Prostate gland (tissue), 2 donors: ENCODE results near the gene ADORA3. TPM values are rescaled to one million over a fixed set of nuclear protein-coding genes. Genes with fewer than 3 reads are reported as not detected.

ENCODE experiments used
- DNase-seq: peaks from one replicate; pipeline ENCODE4 v3.0.0-alpha.2; 2019; ENCODE audit warnings: low spot score
- H3K27ac ChIP-seq, 2 donors: fragments of 200-600 bp; sonication (generic); 2 replicates each; pipeline ENCODE4 v1.5.1; 2017 to 2019
- H3K27me3 ChIP-seq: fragments of 200-600 bp; sonication (generic); replicated peaks from 2 replicates; pipeline ENCODE4 v1.5.1; 2019; ENCODE audit not compliant: insufficient read depth
- H3K36me3 ChIP-seq, 2 donors: fragments of 200-600 bp; sonication (generic); 1 replicate in 1 of 2; 2 replicates in 1 of 2; pipeline versions ENCODE4 v1.5.1 to v1.8.1; 2017 to 2019
- H3K4me1 ChIP-seq: fragments of 200-600 bp; sonication (generic); replicated peaks from 2 replicates; pipeline ENCODE4 v1.5.1; 2019
- H3K4me3 ChIP-seq, 2 donors: fragments of 200-600 bp; sonication (generic); 2 replicates each; pipeline ENCODE4 v1.5.1; 2017 to 2019
- H3K9me3 ChIP-seq: fragments of 200-600 bp; sonication (generic); 2 replicates; pipeline ENCODE4 v1.5.1; 2017
- POLR2A ChIP-seq: fragments of 450-650 bp; IDR thresholded peaks from one replicate; pipeline ENCODE4 v1.6.1; 2016; ENCODE audit warnings: antibody characterized with exemption, mild to moderate bottlenecking
- POLR2AphosphoS5 ChIP-seq: sonication (generic); formaldehyde crosslinking; IDR thresholded peaks from one replicate; pipeline ENCODE4 v1.6.1; 2017; ENCODE audit warnings: antibody characterized with exemption
- WGBS: methylation state at CpG from one replicate; pipeline ENCODE4 v1.1.5; 2018; 5-methylcytosine and 5-hydroxymethylcytosine counted together
- intact Hi-C: fragments of 100-400 bp; cut with DNase I; formaldehyde crosslinking; loops from one replicate; pipeline ENCODE4 v1.14.2; 2022
- total RNA-seq, 2 donors: library from RNA; depleted of rRNA; stranded (reverse); fragments of >200 nt; gene quantifications; one replicate each; pipeline ENCODE4 v1.1.0, GENCODE V29; 2016
- TF ChIP-seq, protein P1 (sequence below), 4 experiments: fragments of 200-600 bp in 2 of 4; fragments of 450-650 bp in 2 of 4; sonication (generic) in 2 of 4; IDR thresholded peaks; 1 replicate in 3 of 4; 2 replicates in 1 of 4; pipeline ENCODE4 v1.5.1; 2016 to 2019; ENCODE audit warnings: antibody characterized with exemption in 4 of 4, mild to moderate bottlenecking in 2 of 4, moderate library complexity in 2 of 4

Gene ADORA3
- total RNA-seq, 2 donors from 2014 or later, result 2.0 to 2.9 TPM

DNA sequence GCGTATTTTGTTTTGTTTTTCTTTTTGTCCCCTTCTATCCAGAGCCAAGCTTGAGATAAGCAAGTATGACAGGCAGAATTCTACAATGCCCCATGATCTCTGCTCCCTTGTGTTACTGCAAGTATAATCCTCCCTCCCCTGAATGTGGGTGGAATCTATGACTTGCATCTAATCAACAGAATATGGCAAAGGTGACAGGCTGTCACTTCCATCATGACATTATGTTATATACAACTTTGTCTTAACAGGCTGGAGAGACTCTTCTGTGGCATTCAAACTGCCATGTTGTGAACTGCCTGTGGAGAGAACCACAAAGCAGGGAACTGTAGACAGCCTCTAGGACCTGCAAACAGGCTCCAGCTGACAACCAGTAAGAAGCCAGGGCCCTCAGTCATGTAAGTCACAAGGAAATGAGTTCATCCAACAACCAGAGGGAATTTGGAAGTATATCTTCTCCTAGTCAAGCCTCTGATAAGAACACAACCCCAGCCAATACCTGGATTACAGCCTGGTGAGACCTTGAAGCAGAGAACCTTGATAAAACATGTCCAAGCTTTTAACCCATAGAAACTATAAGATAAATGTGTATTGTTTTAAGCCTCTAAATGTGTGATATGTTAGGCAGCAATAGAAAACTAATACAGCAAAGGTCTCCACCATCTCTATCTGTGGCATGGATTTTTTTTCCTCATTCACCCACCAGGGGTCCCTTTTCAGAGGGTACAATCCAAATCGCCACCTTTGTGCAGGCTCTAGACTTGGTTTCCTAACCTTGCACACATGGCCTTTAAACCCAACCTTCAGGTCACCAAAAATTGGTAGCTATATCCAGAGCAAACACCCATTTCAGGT, 35.3 kb downstream of the ADORA3 start:
- no peaks in the 10 kb centered on the region for H3K36me3 ChIP-seq
- 92% methylated on average over 2 of the region's 2 CpGs for WGBS
- no peak for TF ChIP-seq POLR2AphosphoS5
- no peak for TF ChIP-seq POLR2A
- TF ChIP-seq, protein P1, sequence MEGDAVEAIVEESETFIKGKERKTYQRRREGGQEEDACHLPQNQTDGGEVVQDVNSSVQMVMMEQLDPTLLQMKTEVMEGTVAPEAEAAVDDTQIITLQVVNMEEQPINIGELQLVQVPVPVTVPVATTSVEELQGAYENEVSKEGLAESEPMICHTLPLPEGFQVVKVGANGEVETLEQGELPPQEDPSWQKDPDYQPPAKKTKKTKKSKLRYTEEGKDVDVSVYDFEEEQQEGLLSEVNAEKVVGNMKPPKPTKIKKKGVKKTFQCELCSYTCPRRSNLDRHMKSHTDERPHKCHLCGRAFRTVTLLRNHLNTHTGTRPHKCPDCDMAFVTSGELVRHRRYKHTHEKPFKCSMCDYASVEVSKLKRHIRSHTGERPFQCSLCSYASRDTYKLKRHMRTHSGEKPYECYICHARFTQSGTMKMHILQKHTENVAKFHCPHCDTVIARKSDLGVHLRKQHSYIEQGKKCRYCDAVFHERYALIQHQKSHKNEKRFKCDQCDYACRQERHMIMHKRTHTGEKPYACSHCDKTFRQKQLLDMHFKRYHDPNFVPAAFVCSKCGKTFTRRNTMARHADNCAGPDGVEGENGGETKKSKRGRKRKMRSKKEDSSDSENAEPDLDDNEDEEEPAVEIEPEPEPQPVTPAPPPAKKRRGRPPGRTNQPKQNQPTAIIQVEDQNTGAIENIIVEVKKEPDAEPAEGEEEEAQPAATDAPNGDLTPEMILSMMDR (IDR thresholded peaks at IDR 0.05), result no peak

GRCh38 chr1:111466480-111466879, 37.0 kb downstream of the ADORA3 start:
- Histone ChIP-seq H3K27me3 (no peaks in the 10 kb centered on the region), H3K4me3 (no peak overlapping the region), H3K4me1 (no peaks in the 10 kb centered on the region), H3K9me3 (no peaks in the 10 kb centered on the region), H3K27ac (no peak overlapping the region), H3K36me3 (no peaks in the 10 kb centered on the region)
- no peak for DNase-seq
- intact Hi-C loops, result no loop called here
- WGBS, result 0% methylated on average over 1 of the region's 1 CpG
- no peak for TF ChIP-seq POLR2AphosphoS5
- no peak for TF ChIP-seq POLR2A
- TF ChIP-seq, protein P1 (IDR thresholded peaks at IDR 0.05), result no peak

More for the DNA sequence above, 35.3 kb downstream of the ADORA3 start:
- no peaks in the 10 kb centered on the region for H3K9me3 ChIP-seq
- intact Hi-C loops, result no loop called here
- DNase-seq, result no peak
- H3K27ac ChIP-seq, result no peak overlapping the region
- no peaks in the 10 kb centered on the region for H3K4me1 ChIP-seq
- no peak overlapping the region for H3K4me3 ChIP-seq
- H3K27me3 ChIP-seq, result no peaks in the 10 kb centered on the region

GRCh38 chr1:111465754-111466153, 37.7 kb downstream of the ADORA3 start:
- no peaks in the 10 kb centered on the region for H3K36me3 ChIP-seq
- H3K9me3 ChIP-seq, result no peaks in the 10 kb centered on the region
- intact Hi-C loops, result no loop called here
- TF ChIP-seq, protein P1 (IDR thresholded peaks at IDR 0.05), result no peak
- no peak for TF ChIP-seq POLR2A
- TF ChIP-seq POLR2AphosphoS5, result no peak
- 96% methylated on average over 2 of the region's 2 CpGs for WGBS
- H3K4me3 ChIP-seq, result no peak overlapping the region
- no peaks in the 10 kb centered on the region for H3K4me1 ChIP-seq
- no peak for DNase-seq
- no peaks in the 10 kb centered on the region for H3K27me3 ChIP-seq
- no peak overlapping the region for H3K27ac ChIP-seq

GRCh38 chr1:111463029-111463683, 40.3 kb downstream of the ADORA3 start:
- no peaks in the 10 kb centered on the region for H3K9me3 ChIP-seq
- WGBS, result 57% methylated on average over 4 of the region's 4 CpGs
- peaks cover 0 to 5% of the 10 kb centered on the region in 2 donors for H3K36me3 ChIP-seq
- H3K4me1 ChIP-seq, result no peaks in the 10 kb centered on the region
- DNase-seq, result no peak
- no peak overlapping the region for H3K4me3 ChIP-seq
- TF ChIP-seq, protein P1 (IDR thresholded peaks at IDR 0.05), result no peak
- intact Hi-C loops, result no loop called here
- H3K27me3 ChIP-seq, result no peaks in the 10 kb centered on the region
- no peak overlapping the region for H3K27ac ChIP-seq
